Measurements from ENCODE around the gene C2CD3. TPM values are rescaled to one million over a fixed set of nuclear protein-coding genes. Genes with fewer than 3 reads are reported as not detected.

The C2CD3 gene
- total RNA-seq, 1 experiment from 2014 or later = 22.0 TPM

- H3K27me3 Mint-ChIP-seq (ENCODE audit: low read depth) = no peaks in the 10 kb centered on the region
- no CpG with 5 or more reads among the region's 1 CpG for WGBS (ENCODE audit: extremely low coverage, insufficient read length, low lambda C conversion rate)
Measured at GRCh38 chr11:74100735-74101134, 70.1 kb downstream of the C2CD3 start.

More at GRCh38 chr11:74100735-74101134, 70.1 kb downstream of the C2CD3 start:
- no peak for DNase-seq
- no peak overlapping the region for H3K14ac ChIP-seq (ENCODE audit: insufficient read depth, low read length)
- H3K4me1 ChIP-seq (ENCODE audit: insufficient read depth, low read length) = no peaks in the 10 kb centered on the region; the same call in 1 of the 2 replicates
- H4K5ac ChIP-seq (ENCODE audit: insufficient read length, low read depth, low read length) = no peak overlapping the region
- Mint-ChIP-seq H3K4me1 (peaks cover 29 to 33% of the 10 kb centered on the region in 2 experiments), H3K27ac (peak overlapping the region in 1 of 3 experiments; percentile 69; a peak in 1 of 7 replicates), H3K36me3 (ENCODE audit: insufficient read depth in 1 of 3, low read depth in 3 of 3) (peaks cover 3 to 36% (median 29%) of the 10 kb centered on the region in 3 experiments; a peak in 6 of 7 replicates), H3K4me3 (no peak overlapping the region), H3K9me3 (no peaks in the 10 kb centered on the region)
- no peaks in the 10 kb centered on the region for H3K23me2 ChIP-seq (ENCODE audit: insufficient read length, low read depth, low read length, poor library complexity, severe bottlenecking)
- no peak overlapping the region for H2BK5ac ChIP-seq (ENCODE audit: insufficient read length, low read length)
- H3K9me3 ChIP-seq (ENCODE audit: control insufficient read depth, low read depth, low read length) = no peaks in the 10 kb centered on the region
- H2BK20ac ChIP-seq (ENCODE audit: low read depth, low read length, poor library complexity, severe bottlenecking) = no peak overlapping the region
- no peak overlapping the region for H3K27ac ChIP-seq (ENCODE audit: insufficient read length, low read depth, low read length)
- no peak overlapping the region for H3K4ac ChIP-seq (ENCODE audit: low read depth, low read length)
- H2BK120ac ChIP-seq (ENCODE audit: low read depth, low read length, poor library complexity, severe bottlenecking) = no peak overlapping the region
- H2BK12ac ChIP-seq (ENCODE audit: insufficient read length, low read depth, low read length) = no peak overlapping the region
- H4K20me1 ChIP-seq (ENCODE audit: control insufficient read depth, insufficient read depth, insufficient read length) = no peaks in the 10 kb centered on the region
- no peak overlapping the region for H3T11ph ChIP-seq (ENCODE audit: low read length)
- H3K79me1 ChIP-seq (ENCODE audit: insufficient read depth, low read depth, low read length, poor library complexity, severe bottlenecking) = no peaks in the 10 kb centered on the region
- H2AK5ac ChIP-seq (ENCODE audit: insufficient read length, low read length) = no peak overlapping the region
- H3K9ac ChIP-seq (ENCODE audit: extremely low read depth, insufficient read length, low read length) = no peak overlapping the region
- no peak overlapping the region for H3K56ac ChIP-seq (ENCODE audit: insufficient read length, low read depth, low read length)
- no peak overlapping the region for H2BK15ac ChIP-seq (ENCODE audit: low read depth, low read length)
- no peak overlapping the region for H4K8ac ChIP-seq (replicated peaks; ENCODE audit: insufficient read length, low read depth, low read length)
- no peaks in the 10 kb centered on the region for H3K79me2 ChIP-seq (ENCODE audit: insufficient read depth, low read length)
- H3K18ac ChIP-seq (ENCODE audit: insufficient read length, low read depth, low read length) = no peak overlapping the region
- no peak overlapping the region for H2AFZ ChIP-seq (ENCODE audit: low read length)
- H3K27me3 ChIP-seq (ENCODE audit: insufficient read depth, low read length) = no peaks in the 10 kb centered on the region
- H3K4me2 ChIP-seq (ENCODE audit: insufficient read depth, insufficient read length, low read length) = no peak overlapping the region
- TF ChIP-seq, protein P1, sequence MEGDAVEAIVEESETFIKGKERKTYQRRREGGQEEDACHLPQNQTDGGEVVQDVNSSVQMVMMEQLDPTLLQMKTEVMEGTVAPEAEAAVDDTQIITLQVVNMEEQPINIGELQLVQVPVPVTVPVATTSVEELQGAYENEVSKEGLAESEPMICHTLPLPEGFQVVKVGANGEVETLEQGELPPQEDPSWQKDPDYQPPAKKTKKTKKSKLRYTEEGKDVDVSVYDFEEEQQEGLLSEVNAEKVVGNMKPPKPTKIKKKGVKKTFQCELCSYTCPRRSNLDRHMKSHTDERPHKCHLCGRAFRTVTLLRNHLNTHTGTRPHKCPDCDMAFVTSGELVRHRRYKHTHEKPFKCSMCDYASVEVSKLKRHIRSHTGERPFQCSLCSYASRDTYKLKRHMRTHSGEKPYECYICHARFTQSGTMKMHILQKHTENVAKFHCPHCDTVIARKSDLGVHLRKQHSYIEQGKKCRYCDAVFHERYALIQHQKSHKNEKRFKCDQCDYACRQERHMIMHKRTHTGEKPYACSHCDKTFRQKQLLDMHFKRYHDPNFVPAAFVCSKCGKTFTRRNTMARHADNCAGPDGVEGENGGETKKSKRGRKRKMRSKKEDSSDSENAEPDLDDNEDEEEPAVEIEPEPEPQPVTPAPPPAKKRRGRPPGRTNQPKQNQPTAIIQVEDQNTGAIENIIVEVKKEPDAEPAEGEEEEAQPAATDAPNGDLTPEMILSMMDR (conservative IDR thresholded peaks at IDR 0.05) = no peak
- no peak overlapping the region for H3K23ac ChIP-seq (ENCODE audit: insufficient read length, low read depth, low read length)
- no peak overlapping the region for H4K91ac ChIP-seq (ENCODE audit: insufficient read length, low read depth, low read length)

Data from H9 (cell line).